CD4-positive, alpha-beta T cell treated with Interleukin-6 at 100 ng/mL for 8 hours (primary cell): ENCODE measurements around the gene PYGM.

Experiments
- DNase-seq: peaks from one replicate; pipeline ENCODE4 v3.0.0-alpha.2; 2020; ENCODE audit warnings: mixed read lengths, low spot score

The PYGM gene

GRCh38 chr11:64791781-64792291 is 32.1 kb upstream of the PYGM start:
- DNase-seq: no peak

GRCh38 chr11:64790205-64791095 is 30.7 kb upstream of the PYGM start:
- DNase-seq: no peak

GRCh38 chr11:64789331-64790204 is 29.8 kb upstream of the PYGM start:
- no peak for DNase-seq

GRCh38 chr11:64788321-64789215 is 28.8 kb upstream of the PYGM start:
- no peak for DNase-seq

- peak; percentile 49 for DNase-seq
Observed at GRCh38 chr11:64787526-64788320, 27.9 kb upstream of the PYGM start.

GRCh38 chr11:64786308-64786707 is 26.5 kb upstream of the PYGM start:
- DNase-seq: no peak

GRCh38 chr11:64784813-64785581 is 25.2 kb upstream of the PYGM start:
- no peak for DNase-seq

GRCh38 chr11:64778473-64779298 is 18.9 kb upstream of the PYGM start, which contains the start of gene SF1:
TSS of gene SF1 (minus strand) at chr11:64778542. CDS start at chr11:64778392, 150 bp downstream.
- DNase-seq: peak; percentile 100

GRCh38 chr11:64778223-64778472 is 18.4 kb upstream of the PYGM start:
- DNase-seq: no peak

GRCh38 chr11:64777449-64778222 is 17.9 kb upstream of the PYGM start:
- DNase-seq: peak; percentile 82

- DNase-seq: no peak
Observed at GRCh38 chr11:64776875-64777274, 17.1 kb upstream of the PYGM start.

GRCh38 chr11:64776425-64776824 is 16.7 kb upstream of the PYGM start:
- DNase-seq: no peak

GRCh38 chr11:64774144-64774543 is 14.4 kb upstream of the PYGM start:
- no peak for DNase-seq

GRCh38 chr11:64772303-64773018 is 12.7 kb upstream of the PYGM start:
- no peak for DNase-seq

- DNase-seq: no peak
Observed at GRCh38 chr11:64771861-64772260, 12.1 kb upstream of the PYGM start.

- DNase-seq: no peak
Observed at GRCh38 chr11:64770120-64770519, 10.3 kb upstream of the PYGM start.

GRCh38 chr11:64769283-64769682 is 9.5 kb upstream of the PYGM start:
- DNase-seq: no peak

GRCh38 chr11:64768300-64768694 is 8.5 kb upstream of the PYGM start:
- no peak for DNase-seq
